ENCODE data around the gene LEAP2. TPM values are rescaled to one million over a fixed set of nuclear protein-coding genes. Genes with fewer than 3 reads are reported as not detected.

Gene LEAP2
- total and polyA plus RNA-seq, 2 of the 8 experiments (the other 6 are each of a cell fraction or from before 2014, with no cell fraction given): 1.8 to 2.9 TPM

DNA sequence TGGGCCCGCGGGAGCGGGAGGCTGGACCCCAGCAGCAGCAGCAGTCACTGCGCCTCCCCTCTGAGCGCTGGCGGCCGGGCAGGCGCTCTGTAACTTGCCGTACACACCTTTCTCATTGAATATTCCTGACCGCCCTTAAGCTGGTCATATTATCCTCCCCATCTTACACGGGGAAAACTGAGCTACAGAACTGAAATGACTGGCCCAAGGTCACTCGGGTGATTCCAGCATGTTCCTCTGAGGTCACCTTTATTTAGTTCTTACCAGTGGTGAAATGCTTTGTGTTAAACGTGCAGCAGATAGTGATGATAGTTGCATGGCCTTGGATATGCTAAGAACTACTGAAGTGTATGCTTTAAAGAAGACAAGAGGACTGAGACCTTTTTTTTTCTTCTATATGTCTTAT, 6.4 kb upstream of the LEAP2 start:
- no peak overlapping the region for H3K4ac ChIP-seq (replicated peaks; ENCODE audit: insufficient read length, low read depth, low read length)

More for the DNA sequence above, 6.4 kb upstream of the LEAP2 start:
- H3K14ac ChIP-seq (ENCODE audit: insufficient read length): no peak overlapping the region
- H3K23ac ChIP-seq (ENCODE audit: insufficient read length): no peak overlapping the region
- H3K9me3 ChIP-seq (ENCODE audit: insufficient read depth in 2 of 2, low read depth in 1 of 2, low read length in 1 of 2): no peaks in the 10 kb centered on the region
- peaks cover 6% of the 10 kb centered on the region for H3K23me2 ChIP-seq (ENCODE audit: low read depth, low read length)
- no peak overlapping the region for H2AK5ac ChIP-seq (ENCODE audit: low read depth, low read length)
- no peak overlapping the region for H4K5ac ChIP-seq (ENCODE audit: insufficient read length, low read depth, low read length)
- H2BK12ac ChIP-seq (ENCODE audit: low read depth, low read length): no peak overlapping the region
- no peak overlapping the region for H3K18ac ChIP-seq (ENCODE audit: extremely low read depth, low read length)
- H3K4me1 ChIP-seq (replicated peaks in 1 of 4; ENCODE audit: control insufficient read depth in 3 of 4, insufficient read depth in 4 of 4, low read length in 3 of 4): peaks cover 4 to 7% (median 6%) of the 10 kb centered on the region in 4 experiments; a peak in 5 of 7 replicates
- DNase-seq (ENCODE audit: low read depth in 1 of 2, low spot score in 2 of 2) (no peak), FAIRE-seq (no peak)
- peak overlapping the region; percentile 67 for H3K56ac ChIP-seq (replicated peaks; ENCODE audit: insufficient read length, low read depth, low read length)
- CTCF ChIA-PET (ENCODE audit: partially characterized antibody): interaction anchor here (1.6 to 32.2 kb wide), 5 partner anchors 12 to 60 kb away, joined by 3 to 465 read pairs (median 7); partner anchors contain the start of gene SHROOM1
- no peak overlapping the region for H2BK20ac ChIP-seq (ENCODE audit: low read length)
- POLR2A ChIA-PET (ENCODE audit: partially characterized antibody): interaction anchor here (0.9 to 4.3 kb wide), 14 partner anchors 10 to 573 kb away, joined by 3 to 32 read pairs (median 4); partner anchors contain the start of genes HSPA4, KIF3A and SLC22A4
- no peaks in the 10 kb centered on the region for H3K27me3 ChIP-seq (replicated peaks in 1 of 4; ENCODE audit: control insufficient read depth in 3 of 4, extremely low read depth in 1 of 4, insufficient read depth in 3 of 4, low read length in 3 of 4)
- H4K20me1 ChIP-seq (replicated peaks in 1 of 2; ENCODE audit: control insufficient read depth in 1 of 2, insufficient read depth in 2 of 2, low read length in 2 of 2): peaks cover 0 to 2% of the 10 kb centered on the region in 2 experiments
- H3K9ac ChIP-seq (replicated peaks in 1 of 4; ENCODE audit: extremely low read depth in 1 of 4, low read depth in 3 of 4, low read length in 3 of 4): peak overlapping the region; percentile 75 to 96 (median 85)
- peaks cover 6 to 27% (median 14%) of the 10 kb centered on the region in 4 experiments; a peak in 6 of 8 replicates for H3K36me3 ChIP-seq (ENCODE audit: control insufficient read depth in 2 of 4, insufficient read depth in 4 of 4, low read length in 3 of 4)
- peak overlapping the region; percentile 77; the same call in 1 of the 2 replicates for H2BK5ac ChIP-seq (ENCODE audit: low read depth, low read length)
- H4K91ac ChIP-seq (replicated peaks; ENCODE audit: insufficient read length, low read length): no peak overlapping the region
- peak overlapping the region; percentile 93 for H3K27ac ChIP-seq (ENCODE audit: low read depth, low read length)
- H3K4me2 ChIP-seq (ENCODE audit: insufficient read depth in 1 of 2, low read depth in 2 of 2, low read length in 2 of 2): peak overlapping the region; percentile 81 to 85
- no peak overlapping the region for H2BK120ac ChIP-seq (replicated peaks; ENCODE audit: low read depth, low read length)
- H4K8ac ChIP-seq (ENCODE audit: extremely low read depth, insufficient read depth, low read length): peak overlapping the region; percentile 98
- no peak overlapping the region for H2BK15ac ChIP-seq (ENCODE audit: low read length)
- H3K79me1 ChIP-seq (ENCODE audit: low read depth, low read length): peaks cover 3% of the 10 kb centered on the region; the same call in 1 of the 2 replicates
- peaks cover 3 to 13% of the 10 kb centered on the region in 2 experiments; a peak in 2 of 4 replicates for H3K79me2 ChIP-seq (ENCODE audit: control insufficient read depth in 1 of 2, insufficient read depth in 2 of 2, low read length in 2 of 2)
- no peak for TF ChIP-seq SIRT6 (IDR thresholded peaks at IDR 0.05; ENCODE audit: low read length)
- no peak for TF ChIP-seq HDAC2 (IDR thresholded peaks at IDR 0.05; ENCODE audit: borderline replicate concordance in 1 of 2, low read depth in 2 of 2, low read length in 2 of 2)
- TF ChIP-seq ASH2L (IDR thresholded peaks at IDR 0.05; ENCODE audit: low read length): peak; percentile 4
- TF ChIP-seq TAF7 (optimal IDR thresholded peaks at IDR 0.05; ENCODE audit: borderline replicate concordance, low read depth, low read length): no peak
- no peak for TF ChIP-seq CHD2 (IDR thresholded peaks at IDR 0.05; ENCODE audit: low read length)
- TF ChIP-seq SAP30 (IDR thresholded peaks at IDR 0.05; ENCODE audit: insufficient read depth, insufficient replicate concordance, low read length): no peak
- TF ChIP-seq KDM5A (IDR thresholded peaks at IDR 0.05; ENCODE audit: low read length): 0 out of 2 replicates have a peak, but pooled peaks have one; percentile 39
- TF ChIP-seq GABPA (IDR thresholded peaks at IDR 0.05; ENCODE audit: borderline replicate concordance, insufficient read depth, low read length): no peak
- no peak overlapping the region for H2AFZ ChIP-seq (ENCODE audit: low read length)
- peak overlapping the region; percentile 80 to 99 (median 88) for H3K4me3 ChIP-seq (ENCODE audit: extremely low read depth in 1 of 4, insufficient read depth in 2 of 4, low read depth in 3 of 4, low read length in 4 of 4)
- WGBS, 2 experiments (ENCODE audit: extremely low coverage in 1 of 2, insufficient coverage in 1 of 2, insufficient read length in 1 of 2, insufficient replicate concordance in 2 of 2, low coverage in 1 of 2, low lambda C conversion rate in 2 of 2, missing lambda C conversion rate in 1 of 2): 6% methylated on average over 13 of the region's 13 CpGs; no CpG with 5 or more reads in 1 of the 2 experiments

Data from H1 (cell line).